K562 (cell line): ENCODE measurements around the gene PDRG1. TPM values are rescaled to one million over a fixed set of nuclear protein-coding genes. Genes with fewer than 3 reads are reported as not detected.
"Not testable (repeated sequence)": the region's sequence is repeated elsewhere in the genome, so short reads cannot be mapped to it uniquely, and the experiment has no call there.

Experiments used
- ATAC-seq: fragments of 200-7000 bp; cut with Tn5 transposase; 3 replicates; pipeline ENCODE4 v1.9.1; 2020; ENCODE audit warnings: moderate library complexity
- BruUV-seq: library from RNA; stranded (reverse); fragments of 400-500 nt; replicated peaks from 2 replicates; lab custom pipeline; 2021; lab: Mats Ljungman, UMichigan
- CTCF ChIA-PET: fragments of 300-600 bp; formaldehyde crosslinking; extraction: SDS; loops from one replicate; lab custom pipeline; 2021; ENCODE audit warnings: low intra/inter-chr PET ratio; lab: Yijun Ruan, JAX
- POLR2A ChIA-PET: fragments of 300-600, 350-650 bp; sonication (Branson Sonifier 250); formaldehyde crosslinking; extraction: SDS; loops from one replicate; lab custom pipeline; 2021; ENCODE audit warnings: antibody characterized with exemption, inconsistent platforms; lab: Yijun Ruan, JAX
- DNase-seq, 4 experiments: peaks; one replicate each; pipeline versions ENCODE4 v3.0.0 to v3.0.0-alpha.2; 2011 to 2018; ENCODE audit warnings: low spot score in 3 of 4, mixed read lengths in 3 of 4; ENCODE audit errors: extremely low read depth in 1 of 4
- FAIRE-seq: peaks from 2 replicates; lab custom pipeline; 2011; peaks lifted over from hg19 to GRCh38; lab: Jason Lieb, UNC
- H2AFZ ChIP-seq: 2 replicates; pipeline ENCODE4 v1.6.0; 2011; ENCODE audit warnings: low read depth, low read length, control low read depth, inconsistent platforms
- H3K27ac ChIP-seq: fragments of 200-600 bp; 3 replicates; pipeline ENCODE4 v1.8.0; 2011; ENCODE audit warnings: low read depth, mild to moderate bottlenecking, control low read depth, inconsistent platforms, low read length, moderate library complexity, mixed read lengths; ENCODE audit errors: extremely low read depth
- H3K27me3 ChIP-seq, 2 experiments: fragments of 300-600 bp in 1 of 2; 2 replicates in 1 of 2; 3 replicates in 1 of 2; pipeline versions ENCODE4 v1.6.0 to v1.8.0; 2011; ENCODE audit warnings: inconsistent platforms in 2 of 2, low read length in 2 of 2, mild to moderate bottlenecking in 1 of 2, mixed read lengths in 1 of 2, moderate library complexity in 1 of 2; ENCODE audit not compliant: control insufficient read depth in 2 of 2, insufficient read depth in 2 of 2
- H3K36me3 ChIP-seq: fragments of 300-600 bp; 3 replicates; pipeline ENCODE4 v1.8.0; 2011; ENCODE audit warnings: mild to moderate bottlenecking, low read length, inconsistent platforms; ENCODE audit not compliant: control insufficient read depth, insufficient read depth
- H3K4me1 ChIP-seq, 2 experiments: fragments of 200-600 bp in 1 of 2; replicated peaks in 1 of 2; 2 replicates in 1 of 2; 3 replicates in 1 of 2; pipeline versions ENCODE4 v1.5.1 to v1.8.0; 2011; ENCODE audit warnings: inconsistent platforms in 2 of 2, low read length in 2 of 2, mild to moderate bottlenecking in 1 of 2, mixed read lengths in 1 of 2, moderate library complexity in 1 of 2; ENCODE audit not compliant: control insufficient read depth in 2 of 2, insufficient read depth in 2 of 2
- H3K4me2 ChIP-seq: 2 replicates; pipeline ENCODE4 v1.6.1; 2011; ENCODE audit warnings: low read length, control low read depth, inconsistent platforms, mixed read lengths; ENCODE audit not compliant: insufficient read depth
- H3K4me3 ChIP-seq: fragments of 200-600 bp; sonication (generic), shearing (Covaris generic); 2 replicates; pipeline ENCODE4 v1.5.1; 2016; ENCODE audit warnings: control low read depth, inconsistent platforms
- H3K79me2 ChIP-seq: fragments of 200-600 bp; 3 replicates; pipeline ENCODE4 v1.8.0; 2011; ENCODE audit warnings: low read length, inconsistent platforms; ENCODE audit not compliant: control insufficient read depth, insufficient read depth
- H3K9ac ChIP-seq, 2 experiments: 2 replicates each; pipeline versions ENCODE4 v1.6.0 to v1.6.1; 2011; ENCODE audit warnings: low read depth in 2 of 2, low read length in 2 of 2, control low read depth in 1 of 2, inconsistent platforms in 1 of 2, mild to moderate bottlenecking in 1 of 2, mixed read lengths in 1 of 2; ENCODE audit not compliant: insufficient read depth in 1 of 2
- H3K9me1 ChIP-seq: one replicate; pipeline ENCODE4 v1.6.0; 2011; ENCODE audit warnings: inconsistent platforms, mild to moderate bottlenecking, low read length, moderate library complexity; ENCODE audit not compliant: control insufficient read depth, insufficient read depth
- H3K9me3 ChIP-seq: replicated peaks from 2 replicates; pipeline ENCODE4 v1.5.1; 2011; ENCODE audit warnings: low read depth, low read length, inconsistent platforms; ENCODE audit not compliant: control insufficient read depth, insufficient read depth
- H4K20me1 ChIP-seq: replicated peaks from 2 replicates; pipeline ENCODE4 v1.6.1; 2011; ENCODE audit warnings: low read length, inconsistent platforms, mixed read lengths; ENCODE audit not compliant: control insufficient read depth, insufficient read depth
- ARID1B ChIP-seq: fragments of 450-650 bp; IDR thresholded peaks from 2 replicates; pipeline ENCODE4 v1.6.1; 2016; ENCODE audit warnings: antibody characterized with exemption, mild to moderate bottlenecking, inconsistent platforms
- BHLHE40 ChIP-seq: IDR thresholded peaks from 2 replicates; pipeline ENCODE4 v1.6.1; 2011; ENCODE audit warnings: low read length, improper control_type of control experiment
- CBFA2T2 ChIP-seq: fragments of 450-650 bp; conservative IDR thresholded peaks from 2 replicates; pipeline ENCODE4 v1.6.1; 2017; ENCODE audit warnings: mild to moderate bottlenecking
- CBFA2T3 ChIP-seq: fragments of 450-650 bp; IDR thresholded peaks from 2 replicates; pipeline ENCODE4 v1.6.1; 2017
- CEBPB ChIP-seq: fragments of 450-650 bp; IDR thresholded peaks from 2 replicates; pipeline ENCODE4 v1.6.1; 2016; ENCODE audit warnings: missing genetic modification characterization, missing compliant biosample characterization
- CTBP1 ChIP-seq: fragments of 450-650 bp; IDR thresholded peaks from 2 replicates; pipeline ENCODE4 v1.6.1; 2016; ENCODE audit warnings: borderline replicate concordance
- CXXC5 ChIP-seq: fragments of 250-450 bp; sonication (Bioruptor Pico); IDR thresholded peaks from 2 replicates; pipeline ENCODE4 v1.8.0; 2022; ENCODE audit warnings: inconsistent platforms, mild to moderate bottlenecking, moderate library complexity
- HDAC1 ChIP-seq, 2 experiments: fragments of 450-650 bp; IDR thresholded peaks; 2 replicates each; pipeline ENCODE4 v1.6.1; 2016 to 2017; ENCODE audit warnings: inconsistent platforms in 1 of 2, mild to moderate bottlenecking in 1 of 2, moderate library complexity in 1 of 2
- HDAC2 ChIP-seq: fragments of 450-650 bp; IDR thresholded peaks from 2 replicates; pipeline ENCODE4 v1.6.1; 2016; ENCODE audit warnings: mild to moderate bottlenecking
- HES1 ChIP-seq: fragments of 450-650 bp; IDR thresholded peaks from 2 replicates; pipeline ENCODE4 v1.6.1; 2016; ENCODE audit warnings: low read depth, mild to moderate bottlenecking, moderate library complexity
- KDM1A ChIP-seq, 2 experiments: fragments of 450-650 bp; IDR thresholded peaks; 2 replicates each; pipeline ENCODE4 v1.6.1; 2016; ENCODE audit warnings: mild to moderate bottlenecking in 2 of 2
- MTA2 ChIP-seq: fragments of 450-650 bp; IDR thresholded peaks from 2 replicates; pipeline ENCODE4 v1.6.1; 2016; ENCODE audit warnings: low read depth
- NCOR1 ChIP-seq: fragments of 450-650 bp; IDR thresholded peaks from 2 replicates; pipeline ENCODE4 v1.6.1; 2016; ENCODE audit warnings: mild to moderate bottlenecking, moderate library complexity
- NFIC ChIP-seq: fragments of 450-650 bp; IDR thresholded peaks from 2 replicates; pipeline ENCODE4 v1.6.1; 2017; ENCODE audit warnings: mild to moderate bottlenecking, inconsistent platforms
- RCOR1 ChIP-seq, 2 experiments: IDR thresholded peaks; 2 replicates each; pipeline ENCODE4 v1.6.1; 2012; ENCODE audit warnings: low read depth in 2 of 2, low read length in 2 of 2, borderline replicate concordance in 1 of 2, improper control_type of control experiment in 1 of 2
- SAFB2 ChIP-seq: fragments of 200-400 bp; formaldehyde crosslinking; IDR thresholded peaks from 2 replicates; pipeline ENCODE4 v1.6.1; 2018; ENCODE audit warnings: borderline replicate concordance, low read length, low read depth, moderate library complexity; ENCODE audit not compliant: severe bottlenecking
- SOX6 ChIP-seq: fragments of 450-650 bp; IDR thresholded peaks from 2 replicates; pipeline ENCODE4 v1.6.1; 2014; ENCODE audit warnings: mild to moderate bottlenecking
- STAT5B ChIP-seq: fragments of 250-450 bp; sonication (Bioruptor Pico); IDR thresholded peaks from 2 replicates; pipeline ENCODE4 v1.8.0; 2021; ENCODE audit warnings: mild to moderate bottlenecking, inconsistent platforms
- TAL1 ChIP-seq: fragments of 450-650 bp; IDR thresholded peaks from 2 replicates; pipeline ENCODE4 v1.6.1; 2016; ENCODE audit warnings: mild to moderate bottlenecking
- TARDBP ChIP-seq: fragments of 450-650 bp; IDR thresholded peaks from 2 replicates; pipeline ENCODE4 v1.6.1; 2016
- TCF3 ChIP-seq: sonication (generic); formaldehyde crosslinking; IDR thresholded peaks from 2 replicates; pipeline ENCODE4 v1.4.0; 2020; ENCODE audit warnings: mild to moderate bottlenecking, missing genetic modification reagents
- TEAD4 ChIP-seq, 2 experiments: sonication (generic) in 1 of 2; formaldehyde crosslinking in 1 of 2; IDR thresholded peaks; 2 replicates each; pipeline versions ENCODE4 v1.6.1 to v1.8.0; 2012 to 2022; ENCODE audit warnings: borderline replicate concordance in 1 of 2, inconsistent platforms in 1 of 2, low read length in 1 of 2, mild to moderate bottlenecking in 1 of 2, missing genetic modification reagents in 1 of 2
- ZNF3 ChIP-seq: fragments of 250-450 bp; sonication (Bioruptor Pico); IDR thresholded peaks from 2 replicates; pipeline ENCODE4 v1.5.0; 2021; ENCODE audit warnings: mild to moderate bottlenecking, moderate library complexity
- WGBS: fragments of 100-300 bp; shearing (Covaris generic); methylation state at CpG from one replicate; pipeline ENCODE4 v1.1.6; 2016; ENCODE audit warnings: low coverage, mixed read lengths; ENCODE audit not compliant: insufficient coverage; ENCODE audit errors: missing lambda C conversion rate; 5-methylcytosine and 5-hydroxymethylcytosine counted together
- in situ Hi-C: fragments of 300-500 bp; cut with MboI; formaldehyde crosslinking; loops from 4 replicates; pipeline ENCODE4 v1.15.0; 2018; ENCODE audit warnings: inconsistent platforms, mixed read lengths
- intact Hi-C: fragments of 100-400 bp; cut with micrococcal nuclease; formaldehyde crosslinking; loops from 2 replicates; pipeline ENCODE4 v1.14.2; 2022
- polyA plus RNA-seq, 8 experiments: library from polyadenylated mRNA; depleted of rRNA in 4 of 8; stranded (reverse) in 5 of 8; unstranded in 3 of 8; fragments of >200 nt; fragmentation: Nextera tagmentation in 2 of 8; fragmentation: Illumina TruSeq in 1 of 8; extraction: Ambion mirVana in 2 of 8; extraction: Trizol in 1 of 8; gene quantifications; 2 replicates each; pipeline versions ENCODE4 v1.2.1 to v1.2.3, GENCODE V29; 2011 to 2014; ENCODE audit warnings: inconsistent platforms in 1 of 8, missing spikeins in 1 of 8
- total RNA-seq, 7 experiments: library from RNA; depleted of rRNA in 6 of 7; stranded (reverse); fragments of >200 nt in 6 of 7; fragmentation: Illumina TruSeq in 2 of 7; extraction: Trizol in 2 of 7; gene quantifications; 2 replicates each; pipeline versions ENCODE4 v1.2.1 to v1.2.3, GENCODE V29; 2011 to 2021; ENCODE audit warnings: low replicate concordance in 1 of 7
- TF ChIP-seq, protein P1 (sequence below): fragments of 450-650 bp; formaldehyde crosslinking; IDR thresholded peaks from 2 replicates; pipeline ENCODE4 v1.4.0; 2020; ENCODE audit warnings: mild to moderate bottlenecking, moderate library complexity

PDRG1 gene
- total and polyA plus RNA-seq, 9 of the 15 experiments (the other 6 are each of a cell fraction or from before 2014, with no cell fraction given) = 12.6 to 58.6 (median 26.1) TPM

- TF ChIP-seq, protein P1, sequence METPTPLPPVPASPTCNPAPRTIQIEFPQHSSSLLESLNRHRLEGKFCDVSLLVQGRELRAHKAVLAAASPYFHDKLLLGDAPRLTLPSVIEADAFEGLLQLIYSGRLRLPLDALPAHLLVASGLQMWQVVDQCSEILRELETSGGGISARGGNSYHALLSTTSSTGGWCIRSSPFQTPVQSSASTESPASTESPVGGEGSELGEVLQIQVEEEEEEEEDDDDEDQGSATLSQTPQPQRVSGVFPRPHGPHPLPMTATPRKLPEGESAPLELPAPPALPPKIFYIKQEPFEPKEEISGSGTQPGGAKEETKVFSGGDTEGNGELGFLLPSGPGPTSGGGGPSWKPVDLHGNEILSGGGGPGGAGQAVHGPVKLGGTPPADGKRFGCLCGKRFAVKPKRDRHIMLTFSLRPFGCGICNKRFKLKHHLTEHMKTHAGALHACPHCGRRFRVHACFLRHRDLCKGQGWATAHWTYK (CRISPR knock-in tag) = no peak
- no peak for TF ChIP-seq SAFB2
- no peak for TF ChIP-seq ZNF3 (CRISPR knock-in tag)
- no peak for TF ChIP-seq STAT5B (CRISPR knock-in tag)
- TF ChIP-seq CEBPB (tag) = no peak
- TF ChIP-seq, all 486 proteins: peak for 0
Measured at GRCh38 chr20:31930779-31931178, 21.1 kb downstream of the PDRG1 start (continued).

- H3K4me1 ChIP-seq; H3K9me3 ChIP-seq; CTCF ChIA-PET; H3K9ac ChIP-seq; H3K4me2 ChIP-seq; H3K79me2 ChIP-seq; in situ Hi-C loops; H2AFZ ChIP-seq; POLR2A ChIA-PET; H3K36me3 ChIP-seq; H3K4me3 ChIP-seq; BruUV-seq; H3K9me1 ChIP-seq; H3K27ac ChIP-seq; TF ChIP-seq TEAD4 (CRISPR knock-in tag; IDR thresholded peaks at IDR 0.05; ENCODE audit: borderline replicate concordance): not testable (repeated sequence)
- ATAC-seq (peak; percentile 76), FAIRE-seq (peak; percentile 67), DNase-seq (peak in 1 of 4 experiments; percentile 57)
- 3% methylated on average over 4 of the region's 4 CpGs for WGBS
- peaks cover 12% of the 10 kb centered on the region for H4K20me1 ChIP-seq
- H3K27me3 ChIP-seq = peaks cover 8 to 28% of the 10 kb centered on the region in 2 experiments; a peak in 3 of 5 replicates
- intact Hi-C loops = loop anchor here (2.0 kb wide), 1 partner anchor 21 kb away; no protein-coding TSS in a partner anchor
- peak; percentile 73 for TF ChIP-seq CXXC5 (CRISPR knock-in tag)
- peak; percentile 43; the same call in 1 of the 2 replicates for TF ChIP-seq CTBP1
- peak; percentile 26; the same call in 1 of the 2 replicates for TF ChIP-seq MTA2
- peak; percentile 61; the same call in 1 of the 2 replicates for TF ChIP-seq TARDBP
- peak; percentile 89 for TF ChIP-seq HDAC2
- TF ChIP-seq SOX6 = peak; percentile 44; the same call in 1 of the 2 replicates
- peak; percentile 65 for TF ChIP-seq CBFA2T2
- TF ChIP-seq TEAD4 (IDR thresholded peaks at IDR 0.05; ENCODE audit: low read length) = peak; percentile 33; the same call in 1 of the 2 replicates
- TF ChIP-seq TAL1 = peak; percentile 66; the same call in 1 of the 2 replicates
- peak; percentile 88 to 93 for TF ChIP-seq KDM1A (IDR thresholded peaks at IDR 0.05)
- TF ChIP-seq BHLHE40 = peak; percentile 49; the same call in 1 of the 2 replicates
- TF ChIP-seq TCF3 (CRISPR knock-in tag) = peak; percentile 64
- TF ChIP-seq NCOR1 = peak; percentile 56; the same call in 1 of the 2 replicates
- peak; percentile 70 for TF ChIP-seq ARID1B
- TF ChIP-seq CBFA2T3 = peak; percentile 81
- TF ChIP-seq RCOR1 (IDR thresholded peaks at IDR 0.05; ENCODE audit: borderline replicate concordance in 1 of 2, low read depth in 2 of 2, low read length in 2 of 2) = peak in 1 of 2 experiments; percentile 95; a peak in 2 of 4 replicates
- TF ChIP-seq HDAC1 (IDR thresholded peaks at IDR 0.05) = peak in 1 of 2 experiments; percentile 79; a peak in 2 of 4 replicates
- peak; percentile 65; the same call in 1 of the 2 replicates for TF ChIP-seq HES1
- TF ChIP-seq NFIC = peak; percentile 25; the same call in 1 of the 2 replicates
Measured at GRCh38 chr20:31929631-31930030, 22.2 kb downstream of the PDRG1 start.
